ENCODE measurements around the gene P2RX6.
A peak's percentile ranks its signal among the peaks of the same experiment; 100 is the strongest.
"Not testable (repeated sequence)": the region's sequence is repeated elsewhere in the genome, so short reads cannot be mapped to it uniquely, and the experiment has no call there.

P2RX6 gene

GRCh38 chr22:21042978-21043859 lies 28.3 kb downstream of the P2RX6 start:
- no peaks in the 10 kb centered on the region for H3K27me3 ChIP-seq (ENCODE audit: control insufficient read depth, insufficient read depth, low read length)
- H3K4me3 ChIP-seq (ENCODE audit: low read depth, low read length) = no peak overlapping the region
- no peaks in the 10 kb centered on the region for H3K9me3 ChIP-seq (ENCODE audit: control insufficient read depth, insufficient read depth, low read length)
- no peaks in the 10 kb centered on the region for H3K36me3 ChIP-seq (ENCODE audit: control insufficient read depth, insufficient read depth, low read length)
- no peak overlapping the region for H3K27ac ChIP-seq (ENCODE audit: low read depth, low read length)
- no peak overlapping the region for H3K9ac ChIP-seq (ENCODE audit: low read depth, low read length)
- H3K4me1 ChIP-seq (ENCODE audit: control insufficient read depth, insufficient read depth, low read length) = no peaks in the 10 kb centered on the region

GRCh38 chr22:21043860-21044535 lies 29.0 kb downstream of the P2RX6 start:
- Histone ChIP-seq H3K9ac (ENCODE audit: low read depth, low read length) (no peak overlapping the region), H3K36me3 (ENCODE audit: control insufficient read depth, insufficient read depth, low read length) (no peaks in the 10 kb centered on the region), H3K27ac (ENCODE audit: low read depth, low read length) (no peak overlapping the region), H3K9me3 (ENCODE audit: control insufficient read depth, insufficient read depth, low read length) (no peaks in the 10 kb centered on the region), H3K4me3 (ENCODE audit: low read depth, low read length) (no peak overlapping the region), H3K27me3 (ENCODE audit: control insufficient read depth, insufficient read depth, low read length) (no peaks in the 10 kb centered on the region), H3K4me1 (ENCODE audit: control insufficient read depth, insufficient read depth, low read length) (no peaks in the 10 kb centered on the region)

GRCh38 chr22:21044931-21045584 lies 30.1 kb downstream of the P2RX6 start:
- no peak overlapping the region for H3K9ac ChIP-seq (ENCODE audit: low read depth, low read length)
- no peak overlapping the region for H3K27ac ChIP-seq (ENCODE audit: low read depth, low read length)
- H3K9me3 ChIP-seq (ENCODE audit: control insufficient read depth, insufficient read depth, low read length) = no peaks in the 10 kb centered on the region
- peak overlapping the region; percentile 90 for H3K4me3 ChIP-seq (ENCODE audit: low read depth, low read length)
- no peaks in the 10 kb centered on the region for H3K27me3 ChIP-seq (ENCODE audit: control insufficient read depth, insufficient read depth, low read length)
- no peaks in the 10 kb centered on the region for H3K4me1 ChIP-seq (ENCODE audit: control insufficient read depth, insufficient read depth, low read length)
- no peaks in the 10 kb centered on the region for H3K36me3 ChIP-seq (ENCODE audit: control insufficient read depth, insufficient read depth, low read length)

- Histone ChIP-seq H3K36me3 (ENCODE audit: control insufficient read depth, insufficient read depth, low read length) (no peaks in the 10 kb centered on the region), H3K4me1 (ENCODE audit: control insufficient read depth, insufficient read depth, low read length) (no peaks in the 10 kb centered on the region), H3K9me3 (ENCODE audit: control insufficient read depth, insufficient read depth, low read length) (no peaks in the 10 kb centered on the region), H3K4me3 (ENCODE audit: low read depth, low read length) (peak within 1 kb of the TSS; percentile 90), H3K27ac (ENCODE audit: low read depth, low read length) (peak within 1 kb of the TSS; percentile 59), H3K27me3 (ENCODE audit: control insufficient read depth, insufficient read depth, low read length) (no peaks in the 10 kb centered on the region), H3K9ac (ENCODE audit: low read depth, low read length) (0 out of 2 replicates have a peak within 1 kb of the TSS, but pooled peaks have one; percentile 53)
These were observed 30.8 kb downstream of the P2RX6 start, which contains the start of gene LRRC74B for GRCh38 chr22:21045585-21046294. TSS of gene LRRC74B (plus strand) at chr22:21045946. CDS start at chr22:21045987, 41 bp downstream.

GRCh38 chr22:21047035-21047661 lies 32.2 kb downstream of the P2RX6 start:
- Histone ChIP-seq H3K4me1 (ENCODE audit: control insufficient read depth, insufficient read depth, low read length) (peaks cover 8% of the 10 kb centered on the region), H3K9ac (ENCODE audit: low read depth, low read length) (no peak overlapping the region), H3K36me3 (ENCODE audit: control insufficient read depth, insufficient read depth, low read length) (no peaks in the 10 kb centered on the region), H3K27me3 (ENCODE audit: control insufficient read depth, insufficient read depth, low read length) (no peaks in the 10 kb centered on the region), H3K9me3 (ENCODE audit: control insufficient read depth, insufficient read depth, low read length) (no peaks in the 10 kb centered on the region), H3K27ac (ENCODE audit: low read depth, low read length) (no peak overlapping the region), H3K4me3 (ENCODE audit: low read depth, low read length) (no peak overlapping the region)

GRCh38 chr22:21047730-21048129 lies 32.8 kb downstream of the P2RX6 start:
- H3K4me3 ChIP-seq (ENCODE audit: low read depth, low read length) = no peak overlapping the region
- peaks cover 9% of the 10 kb centered on the region for H3K4me1 ChIP-seq (ENCODE audit: control insufficient read depth, insufficient read depth, low read length)
- no peak overlapping the region for H3K9ac ChIP-seq (ENCODE audit: low read depth, low read length)
- H3K27ac ChIP-seq (ENCODE audit: low read depth, low read length) = no peak overlapping the region
- H3K9me3 ChIP-seq (ENCODE audit: control insufficient read depth, insufficient read depth, low read length) = no peaks in the 10 kb centered on the region
- H3K36me3 ChIP-seq (ENCODE audit: control insufficient read depth, insufficient read depth, low read length) = no peaks in the 10 kb centered on the region
- H3K27me3 ChIP-seq (ENCODE audit: control insufficient read depth, insufficient read depth, low read length) = no peaks in the 10 kb centered on the region

- H3K4me1 ChIP-seq (ENCODE audit: control insufficient read depth, insufficient read depth, low read length); H3K9ac ChIP-seq (ENCODE audit: low read depth, low read length); H3K36me3 ChIP-seq (ENCODE audit: control insufficient read depth, insufficient read depth, low read length); H3K9me3 ChIP-seq (ENCODE audit: control insufficient read depth, insufficient read depth, low read length); H3K4me3 ChIP-seq (ENCODE audit: low read depth, low read length); H3K27me3 ChIP-seq (ENCODE audit: control insufficient read depth, insufficient read depth, low read length); H3K27ac ChIP-seq (ENCODE audit: low read depth, low read length): not testable (repeated sequence)
These were observed 33.5 kb downstream of the P2RX6 start for GRCh38 chr22:21048448-21048847.

GRCh38 chr22:21048965-21049364 lies 34.0 kb downstream of the P2RX6 start:
- not testable (repeated sequence) for H3K4me3 ChIP-seq (ENCODE audit: low read depth, low read length); H3K36me3 ChIP-seq (ENCODE audit: control insufficient read depth, insufficient read depth, low read length); H3K9me3 ChIP-seq (ENCODE audit: control insufficient read depth, insufficient read depth, low read length); H3K4me1 ChIP-seq (ENCODE audit: control insufficient read depth, insufficient read depth, low read length); H3K27me3 ChIP-seq (ENCODE audit: control insufficient read depth, insufficient read depth, low read length); H3K9ac ChIP-seq (ENCODE audit: low read depth, low read length); H3K27ac ChIP-seq (ENCODE audit: low read depth, low read length)

GRCh38 chr22:21051145-21051830 lies 36.3 kb downstream of the P2RX6 start:
- Histone ChIP-seq H3K4me3 (ENCODE audit: low read depth, low read length) (no peak overlapping the region), H3K9ac (ENCODE audit: low read depth, low read length) (no peak overlapping the region), H3K27me3 (ENCODE audit: control insufficient read depth, insufficient read depth, low read length) (no peaks in the 10 kb centered on the region), H3K36me3 (ENCODE audit: control insufficient read depth, insufficient read depth, low read length) (no peaks in the 10 kb centered on the region), H3K27ac (ENCODE audit: low read depth, low read length) (peak overlapping the region; percentile 21), H3K4me1 (ENCODE audit: control insufficient read depth, insufficient read depth, low read length) (peaks cover 9% of the 10 kb centered on the region), H3K9me3 (ENCODE audit: control insufficient read depth, insufficient read depth, low read length) (no peaks in the 10 kb centered on the region)
